H9 (cell line): Measurements from ENCODE around the gene PAEP. TPM values are rescaled to one million over a fixed set of nuclear protein-coding genes. Genes with fewer than 3 reads are reported as not detected.

Source experiments
- DNase-seq: peaks from one replicate; pipeline ENCODE4 v3.0.0-alpha.2; 2017
- H2AFZ ChIP-seq: one replicate; pipeline ENCODE4 v1.6.1; 2013; ENCODE audit warnings: mild to moderate bottlenecking, low read length, control low read depth, moderate library complexity
- H2AK5ac ChIP-seq: 2 replicates; pipeline ENCODE4 v1.6.1; 2013; ENCODE audit warnings: low read length, control low read depth, mixed read lengths; ENCODE audit not compliant: insufficient read length
- H2BK120ac ChIP-seq: one replicate; pipeline ENCODE4 v1.6.1; 2013; ENCODE audit warnings: low read depth, mild to moderate bottlenecking, low read length, control low read depth, inconsistent platforms; ENCODE audit not compliant: poor library complexity, severe bottlenecking
- H2BK12ac ChIP-seq: 2 replicates; pipeline ENCODE4 v1.6.1; 2013; ENCODE audit warnings: low read length, control low read depth, mixed read lengths, low read depth; ENCODE audit not compliant: insufficient read length
- H2BK15ac ChIP-seq: 2 replicates; pipeline ENCODE4 v1.6.1; 2013; ENCODE audit warnings: low read depth, low read length, control low read depth
- H2BK20ac ChIP-seq: one replicate; pipeline ENCODE4 v1.6.1; 2013; ENCODE audit warnings: low read depth, mild to moderate bottlenecking, low read length, control low read depth, inconsistent platforms; ENCODE audit not compliant: poor library complexity, severe bottlenecking
- H2BK5ac ChIP-seq: 2 replicates; pipeline ENCODE4 v1.6.1; 2013; ENCODE audit warnings: low read length, control low read depth, mixed read lengths; ENCODE audit not compliant: insufficient read length
- H3K14ac ChIP-seq: 2 replicates; pipeline ENCODE4 v1.6.1; 2013; ENCODE audit warnings: low read length, control low read depth; ENCODE audit not compliant: insufficient read depth
- H3K18ac ChIP-seq: 2 replicates; pipeline ENCODE4 v1.6.1; 2013; ENCODE audit warnings: low read depth, mild to moderate bottlenecking, mixed read lengths, low read length, control low read depth; ENCODE audit not compliant: insufficient read length
- H3K23ac ChIP-seq: 2 replicates; pipeline ENCODE4 v1.6.1; 2013; ENCODE audit warnings: low read length, control low read depth, mixed read lengths, low read depth; ENCODE audit not compliant: insufficient read length
- H3K23me2 ChIP-seq: 2 replicates; pipeline ENCODE4 v1.6.1; 2013; ENCODE audit warnings: low read depth, mild to moderate bottlenecking, mixed read lengths, low read length, control low read depth; ENCODE audit not compliant: insufficient read length, poor library complexity, severe bottlenecking
- H3K27ac ChIP-seq: 2 replicates; pipeline ENCODE4 v1.5.1; 2013; ENCODE audit warnings: low read length, control low read depth, mixed read lengths, low read depth; ENCODE audit not compliant: insufficient read length
- H3K27me3 ChIP-seq: 2 replicates; pipeline ENCODE4 v1.6.1; 2013; ENCODE audit warnings: low read length, control low read depth, inconsistent platforms; ENCODE audit not compliant: insufficient read depth
- H3K4ac ChIP-seq: 2 replicates; pipeline ENCODE4 v1.6.1; 2013; ENCODE audit warnings: low read depth, mild to moderate bottlenecking, control low read depth, inconsistent platforms, low read length, moderate library complexity
- H3K4me1 ChIP-seq: 2 replicates; pipeline ENCODE4 v1.6.1; 2013; ENCODE audit warnings: low read length, control low read depth, inconsistent platforms; ENCODE audit not compliant: insufficient read depth
- H3K4me2 ChIP-seq: 2 replicates; pipeline ENCODE4 v1.6.1; 2013; ENCODE audit warnings: low read length, control low read depth, mixed read lengths; ENCODE audit not compliant: insufficient read length, insufficient read depth
- H3K56ac ChIP-seq: 2 replicates; pipeline ENCODE4 v1.6.1; 2013; ENCODE audit warnings: low read depth, mild to moderate bottlenecking, mixed read lengths, low read length, control low read depth; ENCODE audit not compliant: insufficient read length
- H3K79me1 ChIP-seq: 2 replicates; pipeline ENCODE4 v1.6.1; 2013; ENCODE audit warnings: low read depth, mild to moderate bottlenecking, moderate library complexity, low read length, control low read depth, inconsistent platforms; ENCODE audit not compliant: insufficient read depth, poor library complexity, severe bottlenecking
- H3K79me2 ChIP-seq: 2 replicates; pipeline ENCODE4 v1.6.1; 2013; ENCODE audit warnings: low read length, control low read depth, inconsistent platforms; ENCODE audit not compliant: insufficient read depth
- H3K9ac ChIP-seq: 2 replicates; pipeline ENCODE4 v1.6.1; 2013; ENCODE audit warnings: low read length, control low read depth, mixed read lengths; ENCODE audit not compliant: insufficient read length; ENCODE audit errors: extremely low read depth
- H3K9me3 ChIP-seq: one replicate; pipeline ENCODE4 v1.6.1; 2013; ENCODE audit warnings: low read depth, low read length, inconsistent platforms; ENCODE audit not compliant: control insufficient read depth
- H3T11ph ChIP-seq: one replicate; pipeline ENCODE4 v1.6.1; 2013; ENCODE audit warnings: mild to moderate bottlenecking, low read length, control low read depth, inconsistent platforms
- H4K20me1 ChIP-seq: one replicate; pipeline ENCODE4 v1.6.1; 2013; ENCODE audit not compliant: control insufficient read depth, insufficient read length, insufficient read depth
- H4K5ac ChIP-seq: 2 replicates; pipeline ENCODE4 v1.6.1; 2013; ENCODE audit warnings: low read depth, mild to moderate bottlenecking, mixed read lengths, low read length, control low read depth; ENCODE audit not compliant: insufficient read length
- H4K8ac ChIP-seq: replicated peaks from 2 replicates; pipeline ENCODE4 v1.6.1; 2013; ENCODE audit warnings: low read length, control low read depth, mixed read lengths, low read depth; ENCODE audit not compliant: insufficient read length
- H4K91ac ChIP-seq: 2 replicates; pipeline ENCODE4 v1.6.1; 2013; ENCODE audit warnings: low read depth, mild to moderate bottlenecking, moderate library complexity, mixed read lengths, low read length, control low read depth; ENCODE audit not compliant: insufficient read length
- H3K27ac Mint-ChIP-seq, 3 experiments: 2 replicates in 2 of 3; 3 replicates in 1 of 3; pipeline ENCODE4 v1.8.0; 2020 to 2021; ENCODE audit warnings: mixed read lengths in 3 of 3, mild to moderate bottlenecking in 1 of 3, moderate library complexity in 1 of 3
- H3K27me3 Mint-ChIP-seq: 2 replicates; pipeline ENCODE4 v1.8.0; 2021; ENCODE audit warnings: low read depth, mild to moderate bottlenecking, moderate library complexity, mixed read lengths
- H3K36me3 Mint-ChIP-seq, 3 experiments: 2 replicates in 2 of 3; 3 replicates in 1 of 3; pipeline ENCODE4 v1.8.0; 2020 to 2021; ENCODE audit warnings: low read depth in 3 of 3, mixed read lengths in 3 of 3; ENCODE audit not compliant: insufficient read depth in 1 of 3
- H3K4me1 Mint-ChIP-seq, 2 experiments: 2 replicates each; pipeline ENCODE4 v1.8.0; 2020; ENCODE audit warnings: mixed read lengths in 2 of 2
- H3K4me3 Mint-ChIP-seq, 2 experiments: 2 replicates in 1 of 2; 3 replicates in 1 of 2; pipeline ENCODE4 v1.8.0; 2020 to 2021; ENCODE audit warnings: mild to moderate bottlenecking in 2 of 2, mixed read lengths in 2 of 2, moderate library complexity in 1 of 2
- H3K9me3 Mint-ChIP-seq, 2 experiments: 2 replicates in 1 of 2; 3 replicates in 1 of 2; pipeline ENCODE4 v1.8.0; 2020; ENCODE audit warnings: mild to moderate bottlenecking in 2 of 2, mixed read lengths in 2 of 2, moderate library complexity in 1 of 2
- CTCF ChIP-seq: fragments of 200-600 bp; sonication (generic); conservative IDR thresholded peaks from 3 replicates; pipeline ENCODE4 v1.8.0; 2021; ENCODE audit warnings: antibody characterized with exemption, mild to moderate bottlenecking
- WGBS: extraction: QIAGEN DNeasy Blood & Tissue Kit; methylation state at CpG from one replicate; pipeline ENCODE4 v1.1.7; 2013; ENCODE audit warnings: missing lambda C conversion rate, low lambda C conversion rate, mixed read lengths; ENCODE audit not compliant: insufficient read length; ENCODE audit errors: extremely low coverage; 5-methylcytosine and 5-hydroxymethylcytosine counted together
- total RNA-seq: library from RNA; stranded (reverse); gene quantifications from 2 replicates; pipeline ENCODE4 v1.2.1, GENCODE V29; 2021

Gene PAEP
- total RNA-seq, 1 experiment from 2014 or later, result not detected

GRCh38 chr9:135606885-135607259 lies 45.3 kb downstream of the PAEP start:
- Mint-ChIP-seq H3K27ac (peak overlapping the region in 2 of 3 experiments; percentile 29 to 74; a peak in 2 of 7 replicates), H3K27me3 (peaks cover 3% of the 10 kb centered on the region), H3K36me3 (peaks cover 5 to 13% (median 7%) of the 10 kb centered on the region in 3 experiments; a peak in 5 of 7 replicates), H3K4me3 (no peak overlapping the region; a peak in 1 of 5 replicates), H3K4me1 (peaks cover 0 to 9% of the 10 kb centered on the region in 2 experiments; a peak in 2 of 4 replicates), H3K9me3 (peaks cover 17 to 18% of the 10 kb centered on the region in 2 experiments)
- Histone ChIP-seq H2AK5ac (no peak overlapping the region), H4K20me1 (no peaks in the 10 kb centered on the region), H3K23me2 (no peaks in the 10 kb centered on the region), H4K5ac (no peak overlapping the region), H3K4me1 (no peaks in the 10 kb centered on the region), H3K18ac (no peak overlapping the region), H3K27me3 (no peaks in the 10 kb centered on the region), H4K8ac (no peak overlapping the region), H2BK5ac (no peak overlapping the region), H3K14ac (no peak overlapping the region), H3T11ph (no peak overlapping the region), H3K9me3 (no peaks in the 10 kb centered on the region), H3K23ac (no peak overlapping the region), H2BK20ac (no peak overlapping the region), H2BK12ac (no peak overlapping the region), H2AFZ (no peak overlapping the region), H4K91ac (no peak overlapping the region), H3K4ac (no peak overlapping the region), H3K9ac (no peak overlapping the region), H3K4me2 (no peak overlapping the region), H3K79me2 (no peaks in the 10 kb centered on the region), H2BK120ac (no peak overlapping the region), H3K56ac (no peak overlapping the region), H3K79me1 (no peaks in the 10 kb centered on the region), H2BK15ac (no peak overlapping the region), H3K27ac (no peak overlapping the region)
- no peak for DNase-seq
- TF ChIP-seq CTCF, result no peak
- WGBS, result no CpG with 5 or more reads among the region's 11 CpGs
